Loucy (cell line): ENCODE measurements around the gene ZNRD2.

ENCODE experiments used
- H2AFZ ChIP-seq: fragments of 200-600 bp; sonication (generic); 2 replicates; pipeline ENCODE4 v1.6.0; 2016; ENCODE audit warnings: antibody characterized with exemption, mild to moderate bottlenecking, low read length, moderate library complexity
- H3F3A ChIP-seq: fragments of 200-600 bp; 2 replicates; pipeline ENCODE4 v1.6.0; 2016; ENCODE audit warnings: antibody characterized with exemption, low read depth, mild to moderate bottlenecking
- H3K27me3 ChIP-seq: fragments of 200-600 bp; sonication (generic); 2 replicates; pipeline ENCODE4 v1.6.1; 2014; ENCODE audit warnings: low read length, mild to moderate bottlenecking; ENCODE audit not compliant: insufficient read depth, poor library complexity, severe bottlenecking
- H3K36me3 ChIP-seq: fragments of 200-600 bp; sonication (generic); 2 replicates; pipeline ENCODE4 v1.6.1; 2016; ENCODE audit warnings: low read length; ENCODE audit not compliant: insufficient read depth
- H3K4me1 ChIP-seq: fragments of 200-600 bp; sonication (generic); 2 replicates; pipeline ENCODE4 v1.5.1; 2014; ENCODE audit warnings: low read length, mild to moderate bottlenecking; ENCODE audit not compliant: insufficient read depth, poor library complexity, severe bottlenecking
- H3K4me2 ChIP-seq: fragments of 200-600 bp; sonication (generic); 2 replicates; pipeline ENCODE4 v1.6.0; 2014; ENCODE audit warnings: antibody characterized with exemption, low read length, low read depth, mild to moderate bottlenecking; ENCODE audit not compliant: poor library complexity, severe bottlenecking
- H3K4me3 ChIP-seq: fragments of 200-600 bp; sonication (generic); 2 replicates; pipeline ENCODE4 v1.5.1; 2014; ENCODE audit warnings: low read length, mild to moderate bottlenecking, mixed read lengths; ENCODE audit not compliant: poor library complexity, severe bottlenecking
- H3K79me2 ChIP-seq: fragments of 200-600 bp; sonication (generic); 2 replicates; pipeline ENCODE4 v1.6.1; 2014; ENCODE audit warnings: low read length; ENCODE audit not compliant: insufficient read depth
- H3K9ac ChIP-seq: fragments of 200-600 bp; sonication (generic); 2 replicates; pipeline ENCODE4 v1.6.0; 2014; ENCODE audit warnings: mild to moderate bottlenecking, low read depth, low read length, moderate library complexity; ENCODE audit not compliant: poor library complexity, severe bottlenecking
- H3K9me2 ChIP-seq: fragments of 200-600 bp; sonication (generic); replicated peaks from 2 replicates; pipeline ENCODE4 v1.6.1; 2016; ENCODE audit warnings: low read depth, low read length, mixed read lengths
- H3K9me3 ChIP-seq: fragments of 200-600 bp; sonication (generic); 2 replicates; pipeline ENCODE4 v1.6.1; 2014; ENCODE audit warnings: mild to moderate bottlenecking, antibody characterized with exemption, low read length, low read depth; ENCODE audit not compliant: insufficient read depth
- H4K20me1 ChIP-seq: fragments of 200-600 bp; sonication (generic); 2 replicates; pipeline ENCODE4 v1.6.0; 2014; ENCODE audit warnings: antibody characterized with exemption, low read length, mild to moderate bottlenecking; ENCODE audit not compliant: insufficient read depth, poor library complexity, severe bottlenecking
- EZH2phosphoT487 ChIP-seq: fragments of 200-600 bp; IDR thresholded peaks from 2 replicates; pipeline ENCODE4 v1.6.1; 2018; ENCODE audit warnings: antibody characterized with exemption, mild to moderate bottlenecking, moderate library complexity, borderline replicate concordance
- TF ChIP-seq, protein P1 (sequence below): fragments of 200-600 bp; sonication (generic); conservative IDR thresholded peaks from 2 replicates; pipeline ENCODE4 v1.5.1; 2014; ENCODE audit warnings: mild to moderate bottlenecking, antibody characterized with exemption, low read length

Gene ZNRD2

DNA sequence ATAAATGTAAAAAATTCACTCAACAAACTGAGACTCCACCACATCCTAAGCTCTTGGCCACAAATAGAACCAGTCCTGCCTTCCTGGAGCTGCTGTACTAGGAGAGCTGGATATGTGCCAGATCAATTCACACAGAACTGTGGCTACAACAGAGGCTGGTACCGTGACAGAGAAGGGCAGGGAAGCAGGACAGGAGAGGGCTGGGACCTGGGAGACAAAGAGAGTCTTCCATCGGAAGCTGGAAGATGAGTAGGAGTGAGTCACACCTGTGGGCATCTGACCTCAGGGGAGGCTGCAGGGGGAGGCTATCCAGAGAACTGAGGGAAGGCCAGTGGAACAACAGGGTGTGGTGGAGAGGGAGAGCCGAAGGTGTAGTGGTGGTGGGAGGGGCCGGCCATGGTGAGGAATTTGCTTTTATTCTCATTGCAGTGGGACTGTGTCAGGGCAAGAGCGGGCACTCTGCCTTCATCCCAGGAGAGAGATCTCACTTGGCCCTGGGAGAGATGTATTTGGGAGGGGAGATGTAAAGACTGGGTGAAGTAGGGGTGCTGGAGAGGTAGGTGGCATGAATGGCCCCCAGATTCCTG is 10.2 kb upstream of the ZNRD2 start:
- Histone ChIP-seq H3K4me3 (no peak overlapping the region), H3K9me2 (no peaks in the 10 kb centered on the region), H3K36me3 (no peaks in the 10 kb centered on the region), H3K79me2 (no peaks in the 10 kb centered on the region), H3K4me2 (no peak overlapping the region), H4K20me1 (no peaks in the 10 kb centered on the region), H3K9me3 (no peaks in the 10 kb centered on the region), H3K9ac (no peak overlapping the region), H3F3A (no peaks in the 10 kb centered on the region), H3K27me3 (no peaks in the 10 kb centered on the region), H2AFZ (no peak overlapping the region), H3K4me1 (peaks cover 8% of the 10 kb centered on the region)
- TF ChIP-seq, protein P1, sequence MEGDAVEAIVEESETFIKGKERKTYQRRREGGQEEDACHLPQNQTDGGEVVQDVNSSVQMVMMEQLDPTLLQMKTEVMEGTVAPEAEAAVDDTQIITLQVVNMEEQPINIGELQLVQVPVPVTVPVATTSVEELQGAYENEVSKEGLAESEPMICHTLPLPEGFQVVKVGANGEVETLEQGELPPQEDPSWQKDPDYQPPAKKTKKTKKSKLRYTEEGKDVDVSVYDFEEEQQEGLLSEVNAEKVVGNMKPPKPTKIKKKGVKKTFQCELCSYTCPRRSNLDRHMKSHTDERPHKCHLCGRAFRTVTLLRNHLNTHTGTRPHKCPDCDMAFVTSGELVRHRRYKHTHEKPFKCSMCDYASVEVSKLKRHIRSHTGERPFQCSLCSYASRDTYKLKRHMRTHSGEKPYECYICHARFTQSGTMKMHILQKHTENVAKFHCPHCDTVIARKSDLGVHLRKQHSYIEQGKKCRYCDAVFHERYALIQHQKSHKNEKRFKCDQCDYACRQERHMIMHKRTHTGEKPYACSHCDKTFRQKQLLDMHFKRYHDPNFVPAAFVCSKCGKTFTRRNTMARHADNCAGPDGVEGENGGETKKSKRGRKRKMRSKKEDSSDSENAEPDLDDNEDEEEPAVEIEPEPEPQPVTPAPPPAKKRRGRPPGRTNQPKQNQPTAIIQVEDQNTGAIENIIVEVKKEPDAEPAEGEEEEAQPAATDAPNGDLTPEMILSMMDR: no peak
- no peak for TF ChIP-seq EZH2phosphoT487

DNA sequence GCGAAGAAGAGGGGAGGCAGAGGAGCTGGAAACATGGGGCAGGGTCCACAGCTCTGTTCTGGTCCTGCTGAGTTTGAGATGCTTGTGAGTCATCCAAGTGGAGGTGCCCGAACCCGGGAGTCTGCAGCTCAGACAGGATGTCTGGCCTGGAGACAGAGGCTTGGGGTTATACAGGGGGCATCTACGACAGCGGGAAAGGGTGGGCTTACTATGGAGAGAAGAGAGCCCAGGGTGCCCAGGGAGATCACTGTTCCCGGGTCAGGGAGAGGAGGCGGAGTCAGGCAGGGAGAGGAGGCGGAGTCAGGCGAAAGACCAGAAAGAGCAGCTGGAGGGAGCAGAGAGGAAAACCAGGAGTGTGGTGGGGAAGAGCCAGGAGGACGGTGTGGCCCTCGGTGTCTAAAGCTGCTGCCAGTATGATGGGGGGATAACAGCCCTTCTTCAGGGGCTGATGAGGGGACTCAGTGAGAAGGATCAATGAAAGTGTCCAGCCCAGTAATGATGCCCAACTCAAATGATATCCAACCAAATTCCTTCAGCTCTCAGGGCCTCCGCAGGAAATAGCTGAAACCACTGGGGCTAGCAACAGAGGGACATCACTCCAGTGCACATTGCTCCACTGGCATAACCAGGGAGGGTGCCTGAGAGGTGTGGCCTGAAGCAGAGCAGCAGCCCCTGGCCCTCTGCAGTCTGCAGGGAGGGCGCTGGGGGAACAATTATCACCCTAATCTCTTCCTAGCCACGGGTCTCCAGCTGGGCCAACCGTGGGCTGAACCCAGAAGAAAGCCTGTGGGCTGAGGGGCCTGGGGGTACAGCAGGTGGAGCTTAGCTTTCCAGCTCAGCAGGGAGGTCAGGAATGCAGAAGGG is 9.5 kb upstream of the ZNRD2 start:
- no peaks in the 10 kb centered on the region for H3K27me3 ChIP-seq
- TF ChIP-seq, protein P1: no peak
- no peak for TF ChIP-seq EZH2phosphoT487
- H3K79me2 ChIP-seq: no peaks in the 10 kb centered on the region
- no peaks in the 10 kb centered on the region for H3K9me2 ChIP-seq
- H4K20me1 ChIP-seq: no peaks in the 10 kb centered on the region
- H2AFZ ChIP-seq: no peak overlapping the region
- H3K4me3 ChIP-seq: no peak overlapping the region
- no peaks in the 10 kb centered on the region for H3K9me3 ChIP-seq
- H3K36me3 ChIP-seq: no peaks in the 10 kb centered on the region
- no peak overlapping the region for H3K9ac ChIP-seq
- peaks cover 10% of the 10 kb centered on the region for H3K4me1 ChIP-seq
- H3K4me2 ChIP-seq: no peak overlapping the region
- no peaks in the 10 kb centered on the region for H3F3A ChIP-seq

DNA sequence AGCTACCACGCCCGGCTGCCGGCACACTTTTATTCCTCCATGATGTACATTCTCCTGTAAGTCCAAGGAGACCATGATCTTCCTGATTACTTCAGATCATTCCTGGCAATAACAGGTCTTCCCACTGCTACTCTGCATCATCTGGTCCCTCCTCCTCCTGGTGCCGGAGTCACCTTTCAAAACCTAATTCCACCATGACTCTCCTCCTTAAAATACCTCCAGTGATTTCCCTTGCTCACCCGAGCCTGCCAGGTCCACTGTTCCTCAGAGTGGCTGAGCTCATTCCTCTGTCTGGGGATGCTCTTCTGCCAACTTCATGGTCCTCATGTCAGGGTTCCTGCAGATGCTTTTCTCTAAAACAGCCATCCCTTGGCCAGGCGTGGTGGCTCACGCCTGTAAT is 8.3 kb upstream of the ZNRD2 start:
- Histone ChIP-seq H3K9ac (no peak overlapping the region), H3K9me2 (no peaks in the 10 kb centered on the region), H3K36me3 (no peaks in the 10 kb centered on the region), H3F3A (no peaks in the 10 kb centered on the region), H4K20me1 (no peaks in the 10 kb centered on the region), H3K4me2 (no peak overlapping the region), H3K79me2 (no peaks in the 10 kb centered on the region), H3K4me3 (no peak overlapping the region), H3K27me3 (no peaks in the 10 kb centered on the region), H3K4me1 (peaks cover 18% of the 10 kb centered on the region), H3K9me3 (no peaks in the 10 kb centered on the region), H2AFZ (no peak overlapping the region)
- TF ChIP-seq EZH2phosphoT487: no peak
- TF ChIP-seq, protein P1: no peak
